HG03135 (cell line): ENCODE results near the gene TBR1.

Experiments
- ATAC-seq: cut with Tn5 transposase; IDR thresholded peaks from one replicate; pipeline ENCODE4 v1.9.1; 2021; ENCODE audit warnings: mild to moderate bottlenecking, moderate library complexity; ENCODE audit not compliant: unreplicated experiment

The TBR1 gene

DNA sequence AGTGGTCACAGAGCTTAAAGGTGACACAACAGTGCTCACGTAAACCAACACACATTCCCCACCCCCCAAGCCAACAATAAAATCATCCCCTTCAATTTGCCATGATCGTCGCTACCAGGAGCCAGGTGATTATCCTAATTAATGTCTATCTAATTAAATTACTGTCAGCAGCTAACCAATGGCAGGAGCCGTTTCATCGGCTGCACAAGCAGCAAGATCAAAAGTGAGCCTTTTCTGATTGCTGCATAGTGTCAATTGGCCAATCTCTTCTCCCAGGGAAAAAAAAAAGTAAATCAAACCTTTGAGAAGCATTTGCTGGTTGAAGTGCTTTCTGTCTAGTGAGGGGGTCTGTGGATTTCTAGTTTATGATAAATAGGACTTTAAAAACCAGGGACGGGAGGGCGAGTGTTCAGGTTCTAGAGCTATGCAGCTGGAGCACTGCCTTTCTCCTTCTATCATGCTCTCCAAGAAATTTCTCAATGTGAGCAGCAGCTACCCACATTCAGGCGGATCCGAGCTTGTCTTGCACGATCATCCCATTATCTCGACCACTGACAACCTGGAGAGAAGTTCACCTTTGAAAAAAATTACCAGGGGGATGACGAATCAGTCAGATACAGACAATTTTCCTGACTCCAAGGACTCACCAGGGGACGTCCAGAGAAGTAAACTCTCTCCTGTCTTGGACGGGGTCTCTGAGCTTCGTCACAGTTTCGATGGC lies at the start of gene TBR1:
Gene TBR1, plus strand, starts transcription at position 311 of the 721 bp plus-strand sequence. Its CDS starts 114 bp downstream, at position 425.
- no peak for ATAC-seq

DNA sequence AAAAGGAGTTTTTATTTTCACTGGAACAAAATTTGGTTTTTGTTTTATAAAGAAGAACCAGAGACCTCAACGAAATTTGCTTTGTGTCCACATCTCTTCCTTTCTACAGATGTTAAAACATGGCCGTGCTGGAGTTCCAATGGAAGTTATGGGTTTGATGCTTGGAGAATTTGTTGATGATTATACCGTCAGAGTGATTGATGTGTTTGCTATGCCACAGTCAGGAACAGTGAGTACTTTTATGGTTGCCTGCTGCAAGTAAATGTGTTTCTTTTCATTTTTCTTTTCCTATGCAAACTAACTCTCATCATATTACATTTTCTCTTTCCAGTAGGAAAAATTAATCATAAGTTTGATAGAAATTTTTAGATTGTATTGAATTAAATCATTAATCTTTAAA lies 48.4 kb upstream of the TBR1 start:
- no peak for ATAC-seq

DNA sequence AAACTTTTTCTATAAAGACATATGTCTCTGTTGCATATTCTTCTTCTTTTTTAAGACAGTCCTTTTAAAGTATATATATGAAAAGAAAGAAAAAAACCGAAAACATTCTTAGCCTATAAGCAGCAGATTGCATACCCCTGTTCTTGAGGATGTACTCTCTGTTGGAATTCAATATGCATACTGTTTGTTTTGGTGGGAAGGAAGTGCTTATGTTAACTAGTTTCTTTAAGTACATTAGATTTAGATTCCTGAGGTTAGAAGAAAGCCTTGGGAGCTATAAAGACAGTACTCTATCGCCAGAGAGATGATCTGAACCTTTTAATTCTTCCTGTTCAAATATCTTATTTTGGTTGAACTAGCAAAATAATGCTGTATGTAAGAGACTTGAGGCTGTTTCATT lies 46.8 kb upstream of the TBR1 start:
- no peak for ATAC-seq

DNA sequence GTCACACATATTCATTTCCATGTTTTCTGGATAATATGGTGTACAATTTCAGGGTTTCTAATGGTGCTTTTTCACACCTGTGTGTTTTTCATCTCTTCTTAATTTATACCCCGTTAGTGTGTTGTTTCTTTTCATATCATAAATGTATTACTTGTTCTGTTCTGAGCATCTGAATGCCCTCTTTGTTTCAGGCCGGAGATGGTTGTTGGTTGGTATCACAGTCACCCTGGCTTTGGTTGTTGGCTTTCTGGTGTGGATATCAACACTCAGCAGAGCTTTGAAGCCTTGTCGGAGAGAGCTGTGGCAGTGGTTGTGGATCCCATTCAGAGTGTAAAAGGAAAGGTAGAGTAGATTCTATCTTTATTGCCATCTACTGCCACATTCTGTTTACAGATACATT lies 45.1 kb upstream of the TBR1 start:
- no peak for ATAC-seq

DNA sequence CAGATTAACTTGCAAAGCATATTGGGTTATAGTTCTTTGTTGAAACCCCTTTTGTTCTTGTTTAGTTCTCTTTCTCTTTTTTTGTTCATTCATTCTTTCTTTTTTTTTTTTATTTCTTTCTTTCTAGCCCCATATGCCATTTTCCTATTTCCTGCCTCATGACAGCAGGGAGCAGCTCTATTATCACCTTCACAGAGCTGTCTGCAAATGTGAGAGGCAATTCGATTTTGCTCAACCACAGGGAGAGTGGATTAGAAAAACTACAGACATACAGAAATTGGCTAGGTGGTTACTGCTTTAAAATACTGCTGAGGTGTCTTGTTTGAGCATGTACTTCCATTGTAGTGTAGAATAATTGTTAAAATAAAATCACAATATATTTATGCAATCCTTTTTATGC lies 44.2 kb upstream of the TBR1 start:
- no peak for ATAC-seq

DNA sequence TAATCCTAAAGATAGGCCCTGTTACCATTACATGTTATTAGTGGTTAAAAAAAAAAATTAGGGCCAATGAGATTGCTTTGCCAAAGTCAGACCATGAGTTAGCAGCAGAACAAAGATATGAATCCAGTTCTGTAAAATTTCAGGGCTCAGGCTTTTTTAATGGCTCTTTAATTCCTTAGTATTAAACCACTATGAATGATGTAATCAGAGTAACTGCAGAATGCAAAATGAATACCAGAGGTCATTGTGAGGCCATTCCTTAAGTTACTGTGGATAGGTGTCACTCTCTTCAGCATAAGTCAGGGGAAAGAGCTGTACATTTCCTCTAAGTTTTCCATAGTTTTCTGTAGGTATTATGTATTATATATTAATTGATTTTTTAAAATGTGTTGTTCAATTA lies 42.2 kb upstream of the TBR1 start:
- ATAC-seq: no peak

DNA sequence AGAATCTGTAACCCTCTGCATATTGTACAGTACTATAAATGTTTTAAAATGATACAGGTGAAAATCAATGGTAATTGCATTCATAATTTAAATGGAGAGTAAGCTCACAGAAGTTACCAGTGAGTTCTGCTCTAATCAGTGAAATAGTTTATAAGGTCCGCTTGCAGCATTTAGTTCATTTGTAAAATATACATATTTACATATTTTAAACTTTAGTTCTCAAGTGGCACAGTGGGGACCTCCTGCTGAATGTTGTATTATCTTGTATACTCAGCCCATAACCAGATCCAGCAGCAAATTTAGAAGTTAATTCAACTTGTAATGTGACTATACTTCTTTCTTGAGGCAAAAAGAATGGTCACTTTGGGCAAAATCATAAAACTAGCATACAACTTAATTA lies 41.7 kb upstream of the TBR1 start:
- no peak for ATAC-seq

DNA sequence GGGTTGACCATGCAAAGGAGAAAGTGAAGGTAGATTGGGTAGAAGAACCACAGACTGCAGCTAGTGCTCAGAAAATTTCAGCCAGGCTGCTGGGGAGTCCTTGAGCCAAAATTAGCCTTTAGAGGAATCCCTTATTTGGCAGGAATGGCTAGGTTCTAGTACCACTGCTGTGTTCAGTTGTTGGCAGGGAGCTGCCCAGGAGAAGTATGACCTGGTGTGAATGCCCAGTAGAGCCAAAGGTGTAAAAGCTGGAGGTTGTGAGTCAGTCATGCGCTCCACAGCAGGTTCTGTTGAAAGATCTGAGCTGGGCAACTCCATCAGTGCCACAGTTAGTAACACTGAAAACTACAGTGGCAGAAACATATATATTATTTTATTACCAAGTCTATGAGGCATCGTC lies 36.4 kb upstream of the TBR1 start:
- no peak for ATAC-seq

DNA sequence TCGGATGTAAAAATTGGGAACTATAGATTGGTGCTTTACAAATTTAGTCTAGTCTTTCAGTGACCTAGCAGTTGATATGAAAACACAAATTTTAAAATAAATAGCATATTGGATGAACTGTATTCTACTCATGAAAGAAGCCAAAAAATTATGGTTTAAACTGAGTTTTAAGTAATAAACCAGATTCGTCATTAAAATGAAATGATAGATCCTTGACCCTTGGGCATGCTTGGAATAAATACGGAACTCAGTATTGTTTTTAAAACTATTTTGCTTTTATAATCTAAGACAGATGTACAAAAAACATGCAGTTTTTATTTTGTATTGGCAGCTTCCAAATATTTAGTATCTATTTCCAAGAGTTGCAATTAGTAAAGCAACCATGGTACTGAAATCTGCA lies 34.6 kb upstream of the TBR1 start:
- ATAC-seq: no peak

DNA sequence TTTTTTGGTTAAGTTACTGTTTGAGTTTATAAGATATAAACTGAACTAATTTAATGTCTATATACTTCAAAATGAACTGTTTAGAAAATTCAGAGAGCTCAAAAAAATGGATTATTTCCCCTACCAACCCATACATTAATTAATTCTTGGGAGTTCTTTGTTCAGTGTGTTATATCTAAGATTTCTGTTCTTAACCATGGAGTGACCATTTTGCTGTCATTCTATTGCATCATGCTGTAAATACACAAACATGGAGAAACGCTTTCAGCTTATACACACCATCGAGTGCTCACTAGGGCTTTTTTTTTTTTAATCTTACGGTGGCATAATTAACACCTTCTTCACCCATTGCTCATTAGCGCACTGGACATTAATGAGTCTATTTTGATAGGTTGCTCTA lies 33.4 kb upstream of the TBR1 start:
- ATAC-seq: no peak

DNA sequence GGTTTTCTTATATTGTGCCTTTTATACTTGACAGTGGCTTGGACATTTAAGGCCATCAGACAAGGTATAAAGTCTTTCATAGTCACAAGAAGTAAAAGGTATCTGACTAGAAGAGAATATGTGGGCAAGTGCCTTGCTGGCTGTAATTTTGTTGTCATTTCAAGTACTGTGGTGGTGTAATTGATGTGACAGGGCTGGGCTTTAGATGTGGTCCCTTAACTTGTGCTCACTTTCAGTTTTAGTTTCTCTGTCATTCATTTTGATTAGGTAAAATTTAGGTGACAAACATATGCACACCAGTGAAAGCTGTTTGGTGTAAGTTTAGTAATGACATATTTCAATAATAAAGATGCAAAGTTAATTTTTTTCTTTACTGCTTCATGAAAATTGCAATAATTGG lies 31.2 kb upstream of the TBR1 start:
- ATAC-seq: peak; percentile 71

DNA sequence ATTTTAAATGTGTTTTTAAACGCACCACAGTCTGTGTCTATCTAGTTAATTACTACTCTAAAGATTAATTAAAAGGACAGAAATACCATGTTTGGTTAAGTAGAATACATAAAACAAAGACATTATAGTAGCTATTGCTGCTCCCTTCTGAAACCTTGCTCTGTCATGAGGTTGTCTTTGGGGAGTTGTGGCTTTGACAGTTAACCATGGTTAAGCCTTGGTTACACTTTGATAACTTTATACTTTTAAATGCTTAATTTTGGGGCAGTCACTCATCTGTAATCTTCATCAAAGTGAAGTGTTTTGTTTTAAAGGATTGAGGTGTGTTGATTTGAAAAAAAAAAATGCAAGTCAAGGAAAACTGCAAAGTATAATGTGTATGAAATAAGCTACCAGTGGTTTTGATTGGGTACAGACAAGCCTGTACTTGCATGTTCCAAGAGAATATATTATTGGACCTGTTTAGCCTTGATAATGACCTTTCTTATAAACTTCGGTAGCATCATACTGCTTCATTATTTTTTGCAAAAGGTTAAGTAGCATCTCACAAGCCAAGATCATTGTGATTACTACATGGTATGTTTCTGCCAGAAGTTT lies 29.8 kb upstream of the TBR1 start:
- ATAC-seq: peak; percentile 63

DNA sequence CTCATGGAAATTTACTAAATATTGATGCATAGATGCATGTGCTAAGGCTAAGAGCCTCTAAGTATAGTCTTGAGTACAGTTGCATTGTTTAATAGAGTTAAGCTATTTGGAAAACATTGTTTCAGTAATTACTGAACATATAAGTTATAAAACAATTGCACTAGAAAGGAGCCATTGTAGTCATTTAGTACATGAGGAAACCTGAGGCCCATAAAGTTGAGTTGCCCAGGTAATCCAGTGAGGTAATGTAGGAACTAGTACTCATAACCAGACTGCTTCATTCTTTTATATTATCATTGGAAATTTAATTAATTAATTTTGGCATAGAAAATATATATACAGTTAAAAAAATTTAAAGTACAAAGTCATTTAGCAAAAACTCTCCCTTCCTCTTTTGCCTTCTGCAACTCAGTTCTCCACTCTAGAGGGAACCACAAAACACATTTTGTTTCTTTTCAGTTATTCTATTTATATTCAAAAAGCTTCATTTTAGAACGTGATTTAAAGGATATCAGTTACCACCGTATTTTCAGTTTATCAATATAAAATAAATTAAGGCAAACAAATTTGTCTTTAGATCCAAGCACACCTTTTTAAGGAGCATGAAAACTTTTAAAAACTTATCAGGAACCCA lies 27.8 kb upstream of the TBR1 start:
- ATAC-seq: no peak

DNA sequence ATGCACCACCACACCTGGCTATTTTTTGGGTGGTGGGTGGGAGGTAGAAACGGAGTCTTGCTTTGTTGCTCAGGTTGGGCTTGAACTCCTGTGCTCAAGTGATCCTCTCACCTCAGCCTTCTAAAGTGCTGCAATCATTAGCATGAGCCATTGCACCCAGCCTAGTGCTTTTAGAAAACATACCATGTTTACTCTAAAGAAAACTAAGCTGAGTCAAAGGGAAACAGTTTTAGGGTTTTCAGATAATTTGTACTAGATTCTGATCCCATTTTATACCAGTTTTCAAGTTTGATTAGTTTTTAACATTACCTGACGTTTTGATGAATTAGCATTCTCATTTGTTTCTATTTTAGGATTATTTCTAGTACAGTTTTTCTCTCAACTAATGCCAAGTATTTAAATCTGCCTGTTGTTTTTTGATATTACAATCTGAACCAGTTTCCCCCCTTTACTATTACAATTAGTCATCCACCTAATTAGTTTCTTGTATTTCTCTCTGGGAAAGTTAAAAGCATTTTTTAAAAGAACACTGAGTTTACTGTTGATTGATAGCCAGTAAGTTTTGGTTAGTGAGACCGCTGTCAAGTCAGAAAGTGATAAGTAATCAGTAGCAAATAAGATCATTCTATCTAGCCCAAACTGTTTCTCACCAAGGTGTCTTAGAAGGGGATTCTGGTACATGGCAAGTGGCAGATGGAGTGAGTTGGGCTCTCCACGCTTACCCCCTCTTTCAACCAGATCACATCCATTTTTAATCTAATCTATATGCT lies 24.2 kb upstream of the TBR1 start:
- ATAC-seq: no peak

DNA sequence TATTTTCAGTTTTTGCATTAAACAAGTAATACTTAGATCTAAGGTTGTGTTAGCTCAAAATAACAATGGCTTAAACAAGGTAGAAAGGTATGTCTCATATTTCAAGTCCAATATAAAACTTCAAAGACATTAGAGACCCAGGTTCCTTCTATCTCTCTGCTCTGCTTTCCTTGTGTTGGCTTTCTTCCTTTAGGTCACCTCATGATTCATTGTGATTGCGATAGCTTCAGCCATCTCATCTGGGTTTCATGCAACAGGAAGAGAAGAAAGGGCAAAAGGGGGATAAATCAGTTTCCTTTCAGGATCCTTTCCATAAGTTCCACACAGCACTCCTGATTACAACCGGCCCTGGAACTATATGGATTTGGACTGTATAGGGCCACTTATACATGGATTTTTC lies 16.0 kb upstream of the TBR1 start:
- no peak for ATAC-seq

DNA sequence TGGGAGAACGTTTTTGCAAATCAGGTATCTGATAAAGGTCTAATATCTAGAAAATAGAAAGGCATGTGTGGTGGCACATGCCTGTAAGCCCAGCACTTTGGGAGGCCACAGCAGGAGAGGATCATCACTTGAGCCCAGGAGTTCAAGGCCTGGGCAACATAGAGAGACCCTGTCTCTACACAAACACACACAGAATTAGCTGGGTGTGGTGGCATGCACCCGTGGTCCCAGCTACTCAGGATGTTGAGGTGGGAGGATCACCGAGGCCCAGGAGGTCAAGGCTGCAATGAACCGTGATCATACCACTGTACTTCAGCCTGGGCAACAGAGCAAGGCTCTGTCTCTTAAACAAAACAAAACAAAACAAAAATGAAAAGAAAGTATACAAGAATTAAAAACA lies 13.8 kb upstream of the TBR1 start:
- ATAC-seq: no peak

DNA sequence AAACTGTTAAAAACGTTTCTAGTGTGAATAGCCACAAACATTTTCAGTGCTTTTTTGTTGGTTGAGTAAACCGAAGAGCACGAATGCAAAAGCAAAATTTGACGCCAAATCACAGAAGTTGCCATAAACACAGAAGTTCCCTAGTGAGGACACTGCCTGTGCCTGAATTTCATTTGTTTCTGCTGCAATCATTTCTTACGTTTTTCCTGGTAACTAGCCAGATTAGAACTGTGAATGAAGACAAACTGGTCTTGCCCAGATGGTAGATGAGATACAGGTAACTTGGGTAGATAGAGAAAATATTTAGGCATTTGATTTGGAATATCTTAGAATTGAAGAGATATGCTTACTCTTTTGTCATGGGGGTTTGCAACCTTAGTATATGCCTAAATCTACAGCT lies 9.8 kb upstream of the TBR1 start:
- no peak for ATAC-seq

DNA sequence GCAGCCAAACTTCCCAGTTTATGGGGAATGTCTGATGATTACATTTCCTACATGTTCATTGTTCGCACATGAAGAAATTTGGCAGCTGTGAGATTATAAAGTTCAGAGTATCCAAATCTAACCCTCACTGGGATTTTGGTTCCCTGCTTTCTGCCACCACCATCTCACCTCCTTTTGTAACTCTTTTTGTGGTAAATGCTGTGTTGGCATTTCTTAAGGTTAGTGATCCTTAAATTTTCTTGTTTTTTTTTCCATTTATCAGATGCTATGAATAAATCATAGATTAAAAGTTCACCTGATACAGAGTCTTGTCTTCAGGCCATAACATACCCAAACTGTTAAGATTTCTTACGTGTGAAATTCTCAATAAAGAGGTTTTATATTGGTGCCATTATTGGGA lies 8.5 kb upstream of the TBR1 start:
- ATAC-seq: no peak

DNA sequence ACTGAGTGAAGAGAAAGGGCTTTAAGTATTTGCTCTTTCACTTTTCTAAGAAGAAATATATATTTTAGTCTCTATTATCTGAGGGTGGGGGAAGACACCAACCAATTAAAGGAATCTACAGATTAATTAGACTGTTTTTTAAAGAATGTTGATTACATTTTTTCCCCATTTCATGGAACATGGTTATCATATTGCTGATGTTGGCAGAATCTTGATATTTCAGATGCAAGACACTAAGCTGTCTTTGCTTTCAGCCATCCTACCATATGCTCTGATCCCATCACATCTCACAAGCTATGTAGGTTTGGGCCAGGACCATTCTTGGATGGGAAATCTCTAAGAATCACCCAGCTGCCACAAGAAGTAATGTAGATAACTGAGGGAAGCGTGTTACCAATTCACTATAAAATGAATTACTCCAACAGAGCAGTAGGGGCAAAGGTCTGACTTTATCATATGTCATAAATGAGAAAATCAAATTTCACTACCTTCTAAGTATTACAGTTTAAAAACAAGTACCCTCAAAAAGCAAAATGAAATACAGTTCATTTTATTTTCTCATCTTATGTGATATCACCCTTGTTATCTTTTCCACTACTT lies 6.7 kb upstream of the TBR1 start:
- no peak for ATAC-seq

DNA sequence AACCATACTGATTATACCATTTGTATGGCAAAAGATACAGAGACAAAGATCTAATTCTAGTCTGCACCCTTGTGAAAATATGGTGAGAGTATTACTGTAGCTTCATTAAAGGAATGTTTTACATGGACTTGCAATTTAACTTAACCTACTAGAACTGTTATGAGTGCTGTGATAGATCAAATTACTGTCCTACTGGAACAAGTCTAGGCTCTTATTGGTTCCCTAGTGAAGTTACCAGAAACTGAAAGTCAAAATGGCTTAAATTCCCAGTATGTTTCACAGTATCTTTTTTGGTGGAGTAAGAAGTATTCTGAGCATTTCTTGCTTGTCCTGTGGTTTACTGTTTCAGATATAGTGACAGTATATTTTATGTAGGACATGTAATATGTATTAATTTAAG lies 3.8 kb upstream of the TBR1 start:
- ATAC-seq: no peak
